LNCAP (cell line): ENCODE data around the gene CLEC10A.

ENCODE experiments used
- CTCF ChIP-seq: fragments of 450-650 bp; IDR thresholded peaks from 2 replicates; pipeline ENCODE4 v1.5.1; 2017; ENCODE audit warnings: mild to moderate bottlenecking

Gene CLEC10A

DNA sequence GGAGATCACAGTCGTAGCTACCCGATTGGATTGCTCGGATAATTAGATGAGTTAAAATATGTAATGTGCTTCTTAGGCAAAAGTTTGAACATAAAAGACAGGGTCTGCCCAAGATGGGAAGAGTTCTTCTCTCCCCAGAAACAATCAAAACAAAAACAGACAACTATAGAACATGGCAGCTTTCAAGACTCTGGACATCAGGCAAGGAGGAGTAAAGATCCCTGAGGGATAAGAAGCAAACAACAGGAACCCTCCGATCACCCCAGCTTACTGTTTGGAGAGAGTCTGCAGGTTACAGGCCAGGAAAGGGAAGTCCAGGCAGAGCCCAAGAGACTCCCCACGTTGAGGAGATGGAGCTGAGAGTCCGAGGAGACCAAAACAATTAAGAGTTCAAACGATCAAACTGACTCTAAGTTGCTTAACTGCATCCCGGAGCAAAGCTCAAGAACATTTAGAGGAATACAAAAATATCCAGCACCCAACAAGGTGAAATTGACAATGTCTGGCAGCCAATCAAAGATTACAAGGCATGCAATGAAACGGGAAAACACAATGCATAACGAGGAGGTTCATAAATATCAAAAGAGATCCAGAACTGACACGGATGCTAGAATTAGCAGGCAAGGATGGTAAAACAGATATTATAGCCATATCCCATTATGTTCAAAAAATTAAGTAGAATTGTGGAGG lies 30.7 kb upstream of the CLEC10A start:
- no peak for TF ChIP-seq CTCF

DNA sequence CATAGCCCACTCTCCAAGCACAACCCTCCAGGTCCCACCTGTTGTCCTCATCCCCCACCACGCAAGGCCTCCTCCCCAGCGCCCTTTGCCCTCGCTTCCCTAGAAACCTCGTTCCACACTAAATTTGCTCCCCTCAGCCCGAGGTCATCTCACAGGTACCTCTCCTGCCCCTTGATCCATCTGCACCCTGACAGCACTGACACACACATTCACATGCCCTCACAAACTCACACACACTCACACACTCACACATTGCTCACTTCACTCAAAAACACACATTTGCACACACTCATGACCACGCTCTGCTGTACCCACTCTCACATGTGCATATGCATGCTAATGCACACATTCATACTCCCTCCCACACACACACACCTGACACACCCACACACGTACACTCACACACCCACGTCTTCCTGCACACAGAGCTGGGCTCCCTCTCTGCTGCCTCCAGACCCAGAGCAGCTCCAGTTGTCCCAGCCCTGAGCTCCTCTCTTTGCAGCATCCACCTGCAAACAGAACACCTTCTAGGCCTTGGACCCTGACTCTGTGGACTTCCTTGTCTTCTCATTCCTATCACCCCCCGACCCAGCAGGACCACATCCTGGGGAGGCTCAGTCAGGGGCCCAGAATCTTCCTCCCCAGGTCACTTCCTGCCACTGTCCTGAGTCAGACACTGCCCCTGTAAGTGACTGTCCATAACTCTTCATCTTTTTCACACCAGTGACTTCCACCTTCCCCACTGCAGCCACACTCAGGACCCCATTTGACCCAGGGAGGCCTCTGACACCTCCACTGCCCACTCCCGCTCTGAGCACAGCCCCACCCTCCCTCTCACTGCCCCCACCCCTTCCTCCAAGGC lies 29.6 kb upstream of the CLEC10A start:
- no peak for TF ChIP-seq CTCF

DNA sequence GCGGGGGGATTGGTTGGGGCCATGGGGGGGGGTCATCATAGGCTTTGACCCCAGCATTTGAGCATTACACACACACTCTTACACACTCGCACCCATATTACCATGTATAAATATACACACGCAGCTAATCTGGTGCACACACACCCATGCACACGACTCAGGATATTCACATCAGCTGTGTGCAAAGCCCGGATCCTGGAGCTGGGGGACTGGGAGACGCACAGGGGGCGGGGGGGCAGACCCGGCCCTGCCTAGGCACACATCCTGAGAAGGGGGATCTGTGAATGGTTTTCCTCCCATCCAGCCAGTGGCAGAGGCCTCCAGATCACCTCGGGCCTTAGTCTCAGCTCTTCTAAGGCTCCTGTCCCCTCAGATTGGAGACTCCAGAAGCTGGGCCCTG lies 28.9 kb upstream of the CLEC10A start:
- TF ChIP-seq CTCF = no peak

- no peak for TF ChIP-seq CTCF
Measured at GRCh38 chr17:7108560-7108925, 28.5 kb upstream of the CLEC10A start.

DNA sequence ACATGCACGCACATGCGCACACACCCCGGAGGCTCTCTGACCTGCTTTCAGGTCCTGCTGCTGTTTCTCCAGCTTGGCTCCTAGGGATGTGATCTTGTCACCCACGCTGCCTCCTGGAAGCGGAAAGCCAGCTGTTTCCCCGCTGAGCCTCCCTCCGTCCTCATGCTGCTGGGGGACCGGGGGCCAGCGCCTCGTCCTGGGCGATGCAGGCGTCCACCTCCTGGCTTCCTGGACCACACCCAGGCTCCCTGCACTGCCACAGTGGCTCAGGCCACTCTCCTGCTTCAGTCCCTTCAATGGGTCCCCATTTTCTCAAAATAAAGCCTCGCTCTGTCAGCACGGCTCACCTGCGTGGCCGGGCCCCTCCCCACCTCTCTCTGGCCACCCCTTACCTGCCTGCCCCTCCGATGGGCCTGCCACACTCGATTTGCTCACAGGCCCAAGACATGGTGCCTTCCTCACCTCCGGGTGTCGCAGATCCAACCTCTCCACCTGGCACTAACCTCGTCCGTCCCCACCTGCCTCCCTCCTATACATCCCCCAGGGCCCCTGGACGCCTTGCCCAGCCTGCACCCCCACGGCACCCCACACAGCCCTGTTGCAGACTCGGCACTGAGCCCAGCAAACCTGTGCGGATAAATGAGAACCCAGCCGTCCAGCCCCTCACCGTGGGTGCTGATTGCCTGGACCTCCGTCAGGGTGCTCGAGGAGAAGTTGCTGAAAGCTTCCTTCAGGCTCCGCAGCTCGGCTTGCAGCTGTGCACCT lies 27.9 kb upstream of the CLEC10A start:
- no peak for TF ChIP-seq CTCF

GRCh38 chr17:7107012-7107754 lies 27.1 kb upstream of the CLEC10A start:
- TF ChIP-seq CTCF = no peak

GRCh38 chr17:7102421-7102820 lies 22.4 kb upstream of the CLEC10A start:
- TF ChIP-seq CTCF = no peak
